NCI-H69 (cell line): ENCODE measurements around the gene NECAB3.

Source experiments
- DNase-seq: peaks from one replicate; lab custom pipeline; 2025; lab: John Stamatoyannopoulos, UW

The NECAB3 gene

GRCh38 chr20:33609504-33609903 lies 64.7 kb downstream of the NECAB3 start:
- DNase-seq = no peak
